Body of pancreas (tissue), 4 donors: ENCODE measurements around the gene PLD6.

ENCODE experiments used
- CTCF ChIP-seq, 7 experiments: fragments of 450-650 bp in 4 of 7; fragments of 200-600 bp in 3 of 7; sonication (generic) in 3 of 7; IDR thresholded peaks; one replicate each; pipeline ENCODE4 v1.5.1; 2016 to 2019; ENCODE audit warnings: antibody characterized with exemption in 7 of 7
- POLR2A ChIP-seq, 3 donors: fragments of 450-650 bp; IDR thresholded peaks; one replicate each; pipeline ENCODE4 v1.6.1; 2016; ENCODE audit warnings: antibody characterized with exemption in 3 of 3, mild to moderate bottlenecking in 2 of 3

- no peak for TF ChIP-seq CTCF (IDR thresholded peaks at IDR 0.05)
- TF ChIP-seq POLR2A (IDR thresholded peaks at IDR 0.05) = no peak
Observed at GRCh38 chr17:17188586-17188985, 17.5 kb downstream of the PLD6 start.
